Keratinocyte (primary cell): ENCODE measurements around the gene RAD21L1. TPM values are rescaled to one million over a fixed set of nuclear protein-coding genes. Genes with fewer than 3 reads are reported as not detected.

ENCODE experiments used
- DNase-seq: peaks from one replicate; pipeline ENCODE4 v3.0.0-alpha.2; 2011; ENCODE audit warnings: low read depth, missing footprints, low spot score
- FAIRE-seq: peaks from 2 replicates; lab custom pipeline; 2011; peaks lifted over from hg19 to GRCh38; lab: Jason Lieb, UNC
- H2AFZ ChIP-seq: 2 replicates; pipeline ENCODE4 v1.6.0; 2012; ENCODE audit warnings: low read length, control low read depth, inconsistent platforms; ENCODE audit not compliant: control insufficient read depth
- H3K27ac ChIP-seq: 2 replicates; pipeline ENCODE4 v1.5.1; 2011; ENCODE audit warnings: low read length; ENCODE audit not compliant: control insufficient read depth, insufficient read depth
- H3K27me3 ChIP-seq: 3 replicates; pipeline ENCODE4 v1.6.0; 2011; ENCODE audit warnings: low read length; ENCODE audit not compliant: control insufficient read depth, insufficient read depth; ENCODE audit errors: extremely low read depth
- H3K36me3 ChIP-seq, 2 experiments: 2 replicates in 1 of 2; 3 replicates in 1 of 2; pipeline ENCODE4 v1.5.1; 2011; ENCODE audit warnings: low read length in 2 of 2, mild to moderate bottlenecking in 1 of 2; ENCODE audit not compliant: control insufficient read depth in 2 of 2, insufficient read depth in 2 of 2; ENCODE audit errors: extremely low read depth in 1 of 2
- H3K4me1 ChIP-seq: 3 replicates; pipeline ENCODE4 v1.5.1; 2011; ENCODE audit warnings: low read length; ENCODE audit not compliant: control insufficient read depth, insufficient read depth; ENCODE audit errors: extremely low read depth
- H3K4me2 ChIP-seq: 3 replicates; pipeline ENCODE4 v1.6.0; 2011; ENCODE audit warnings: low read depth, low read length; ENCODE audit not compliant: control insufficient read depth, insufficient read depth; ENCODE audit errors: extremely low read depth
- H3K4me3 ChIP-seq, 3 experiments: fragments of 200-600 bp in 1 of 3; sonication (generic) in 1 of 3; 2 replicates in 2 of 3; 3 replicates in 1 of 3; pipeline ENCODE4 v1.5.1; 2011 to 2016; ENCODE audit warnings: low read length in 3 of 3, mild to moderate bottlenecking in 3 of 3, control low read depth in 2 of 3, inconsistent platforms in 1 of 3, low read depth in 1 of 3, mixed read lengths in 1 of 3, mixed run types in 1 of 3, moderate library complexity in 1 of 3; ENCODE audit not compliant: control insufficient read depth in 2 of 3, insufficient read depth in 2 of 3; ENCODE audit errors: extremely low read depth in 1 of 3
- H3K79me2 ChIP-seq: 2 replicates; pipeline ENCODE4 v1.6.0; 2012; ENCODE audit warnings: low read length; ENCODE audit not compliant: control insufficient read depth, insufficient read depth
- H3K9ac ChIP-seq: 3 replicates; pipeline ENCODE4 v1.6.0; 2011; ENCODE audit warnings: low read length; ENCODE audit not compliant: control insufficient read depth, insufficient read depth; ENCODE audit errors: extremely low read depth
- H3K9me1 ChIP-seq: 3 replicates; pipeline ENCODE4 v1.6.0; 2011; ENCODE audit warnings: low read length; ENCODE audit not compliant: control insufficient read depth, insufficient read depth; ENCODE audit errors: extremely low read depth
- H3K9me3 ChIP-seq: 2 replicates; pipeline ENCODE4 v1.5.1; 2012; ENCODE audit warnings: low read depth, low read length; ENCODE audit not compliant: control insufficient read depth
- H4K20me1 ChIP-seq: 3 replicates; pipeline ENCODE4 v1.6.0; 2011; ENCODE audit warnings: low read length; ENCODE audit not compliant: control insufficient read depth, insufficient read depth; ENCODE audit errors: extremely low read depth
- EZH2 ChIP-seq: IDR thresholded peaks from one replicate; pipeline ENCODE4 v1.6.1; 2012; ENCODE audit warnings: inconsistent platforms, mild to moderate bottlenecking, low read length, moderate library complexity
- dilution Hi-C: fragments of 300-500 bp; cut with MboI; formaldehyde crosslinking; loops from one replicate; pipeline ENCODE4 v1.7.0; 2020; ENCODE audit warnings: low sequenced_read_pairs; ENCODE audit not compliant: extremely low pct_ligation_motif_present
- polyA plus RNA-seq, 5 experiments: library from polyadenylated mRNA; depleted of rRNA in 3 of 5; stranded (reverse) in 3 of 5; stranded (forward) in 1 of 5; unstranded in 1 of 5; fragments of >200 nt; gene quantifications; 1 replicate in 1 of 5; 2 replicates in 3 of 5; 3 replicates in 1 of 5; pipeline versions ENCODE4 v1.2.1 to v1.2.3, GENCODE V29; 2011 to 2012; ENCODE audit warnings: missing spikeins in 2 of 5, low read depth in 1 of 5, low replicate concordance in 1 of 5
- TF ChIP-seq, protein P1 (sequence below), 3 experiments: IDR thresholded peaks in 1 of 3; conservative IDR thresholded peaks in 1 of 3; optimal IDR thresholded peaks in 1 of 3; 2 replicates in 2 of 3; 3 replicates in 1 of 3; pipeline versions ENCODE3 to v1.5.1; 2011; ENCODE audit warnings: low read length in 3 of 3, mild to moderate bottlenecking in 3 of 3, moderate library complexity in 2 of 3, control low read depth in 1 of 3, inconsistent platforms in 1 of 3; ENCODE audit not compliant: insufficient read depth in 2 of 3; ENCODE audit errors: extremely low read depth in 1 of 3

RAD21L1 gene
- polyA plus RNA-seq, 1 donor (not counting 4 experiments of a cell fraction or from before 2014, with no cell fraction given) = not detected

DNA sequence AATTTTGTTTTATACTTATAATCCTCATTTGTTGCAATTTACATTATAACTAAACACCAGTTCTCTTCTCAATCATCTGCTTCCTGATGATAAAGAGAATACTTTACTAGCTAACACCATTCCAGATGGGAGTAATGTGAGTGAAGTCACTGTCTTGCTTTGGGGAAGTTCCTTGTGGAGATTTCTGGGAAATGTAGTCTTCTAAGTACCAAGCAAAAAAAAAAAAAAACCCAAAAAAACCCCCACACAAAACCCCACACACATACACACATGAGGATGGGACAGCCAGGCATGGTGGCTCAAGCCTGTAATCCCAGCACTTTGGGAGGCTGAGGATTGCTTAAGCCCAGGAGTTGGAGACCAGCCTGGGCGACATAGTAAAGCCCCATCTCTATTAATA is 38.0 kb downstream of the RAD21L1 start:
- no peak overlapping the region for H3K27ac ChIP-seq
- H3K36me3 ChIP-seq = no peaks in the 10 kb centered on the region
- no peaks in the 10 kb centered on the region for H3K79me2 ChIP-seq
- H3K27me3 ChIP-seq = peaks cover 3% of the 10 kb centered on the region
- TF ChIP-seq, protein P1, sequence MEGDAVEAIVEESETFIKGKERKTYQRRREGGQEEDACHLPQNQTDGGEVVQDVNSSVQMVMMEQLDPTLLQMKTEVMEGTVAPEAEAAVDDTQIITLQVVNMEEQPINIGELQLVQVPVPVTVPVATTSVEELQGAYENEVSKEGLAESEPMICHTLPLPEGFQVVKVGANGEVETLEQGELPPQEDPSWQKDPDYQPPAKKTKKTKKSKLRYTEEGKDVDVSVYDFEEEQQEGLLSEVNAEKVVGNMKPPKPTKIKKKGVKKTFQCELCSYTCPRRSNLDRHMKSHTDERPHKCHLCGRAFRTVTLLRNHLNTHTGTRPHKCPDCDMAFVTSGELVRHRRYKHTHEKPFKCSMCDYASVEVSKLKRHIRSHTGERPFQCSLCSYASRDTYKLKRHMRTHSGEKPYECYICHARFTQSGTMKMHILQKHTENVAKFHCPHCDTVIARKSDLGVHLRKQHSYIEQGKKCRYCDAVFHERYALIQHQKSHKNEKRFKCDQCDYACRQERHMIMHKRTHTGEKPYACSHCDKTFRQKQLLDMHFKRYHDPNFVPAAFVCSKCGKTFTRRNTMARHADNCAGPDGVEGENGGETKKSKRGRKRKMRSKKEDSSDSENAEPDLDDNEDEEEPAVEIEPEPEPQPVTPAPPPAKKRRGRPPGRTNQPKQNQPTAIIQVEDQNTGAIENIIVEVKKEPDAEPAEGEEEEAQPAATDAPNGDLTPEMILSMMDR (optimal IDR thresholded peaks at IDR 0.05 in 1 of 3, IDR thresholded peaks at IDR 0.05 in 1 of 3, conservative IDR thresholded peaks at IDR 0.05 in 1 of 3; ENCODE audit: extremely low read depth in 1 of 3, insufficient read depth in 2 of 3, low read length in 3 of 3) = no peak
- TF ChIP-seq EZH2 = no peak
- H2AFZ ChIP-seq = no peak overlapping the region
- FAIRE-seq (no peak), DNase-seq (no peak)
- no peaks in the 10 kb centered on the region for H3K9me3 ChIP-seq
- no peaks in the 10 kb centered on the region for H4K20me1 ChIP-seq
- H3K9me1 ChIP-seq = no peaks in the 10 kb centered on the region
- H3K4me1 ChIP-seq = peaks cover 13% of the 10 kb centered on the region
- no peak overlapping the region for H3K4me3 ChIP-seq
- no peak overlapping the region for H3K9ac ChIP-seq
- no peak overlapping the region for H3K4me2 ChIP-seq
- dilution Hi-C loops = no loop called here

DNA sequence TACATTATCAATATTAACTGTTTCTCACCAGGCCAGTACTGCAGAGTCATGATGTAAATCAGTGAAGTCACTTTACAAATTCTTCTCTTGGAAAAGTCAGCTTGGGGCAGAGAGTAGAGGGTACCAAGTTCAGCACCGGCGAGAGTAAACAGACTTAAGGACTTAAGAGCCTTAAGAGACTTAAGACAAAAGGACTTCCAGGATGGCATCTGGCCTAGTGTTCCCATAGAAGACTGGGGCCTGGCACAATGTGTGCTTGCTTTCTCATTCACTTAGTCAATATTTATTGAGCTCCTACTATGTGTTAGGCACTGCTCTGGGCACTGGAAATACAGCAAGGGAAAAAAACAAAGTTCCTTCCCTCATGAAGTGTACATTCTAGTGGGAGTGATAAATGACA is 38.9 kb downstream of the RAD21L1 start:
- Histone ChIP-seq H3K4me1 (peaks cover 13% of the 10 kb centered on the region), H3K4me3 (no peak overlapping the region), H3K9ac (no peak overlapping the region), H3K79me2 (no peaks in the 10 kb centered on the region), H3K27ac (no peak overlapping the region), H2AFZ (no peak overlapping the region), H3K4me2 (no peak overlapping the region), H3K9me1 (no peaks in the 10 kb centered on the region), H3K9me3 (no peaks in the 10 kb centered on the region), H3K27me3 (peaks cover 3% of the 10 kb centered on the region), H4K20me1 (no peaks in the 10 kb centered on the region), H3K36me3 (no peaks in the 10 kb centered on the region)
- FAIRE-seq (no peak), DNase-seq (no peak)
- TF ChIP-seq, protein P1 (optimal IDR thresholded peaks at IDR 0.05 in 1 of 3, IDR thresholded peaks at IDR 0.05 in 1 of 3, conservative IDR thresholded peaks at IDR 0.05 in 1 of 3; ENCODE audit: extremely low read depth in 1 of 3, insufficient read depth in 2 of 3, low read length in 3 of 3) = no peak
- no peak for TF ChIP-seq EZH2
- dilution Hi-C loops = no loop called here
